A673 (cell line): ENCODE measurements around the gene PLCD1.

Experiments used
- EZH2 ChIP-seq: fragments of 200-600 bp; sonication (generic); IDR thresholded peaks from 2 replicates; pipeline ENCODE4 v1.6.1; 2017; ENCODE audit warnings: borderline replicate concordance, low read depth, mild to moderate bottlenecking, mixed read lengths, antibody characterized with exemption, low read length; ENCODE audit not compliant: poor library complexity, severe bottlenecking
- TF ChIP-seq, protein P1 (sequence below): fragments of 300-800, 200-600 bp; sonication (generic); conservative IDR thresholded peaks from 2 replicates; pipeline ENCODE4 v1.5.1; 2017; ENCODE audit warnings: low read depth, mild to moderate bottlenecking, antibody characterized with exemption, low read length, moderate library complexity, mixed read lengths

DNA sequence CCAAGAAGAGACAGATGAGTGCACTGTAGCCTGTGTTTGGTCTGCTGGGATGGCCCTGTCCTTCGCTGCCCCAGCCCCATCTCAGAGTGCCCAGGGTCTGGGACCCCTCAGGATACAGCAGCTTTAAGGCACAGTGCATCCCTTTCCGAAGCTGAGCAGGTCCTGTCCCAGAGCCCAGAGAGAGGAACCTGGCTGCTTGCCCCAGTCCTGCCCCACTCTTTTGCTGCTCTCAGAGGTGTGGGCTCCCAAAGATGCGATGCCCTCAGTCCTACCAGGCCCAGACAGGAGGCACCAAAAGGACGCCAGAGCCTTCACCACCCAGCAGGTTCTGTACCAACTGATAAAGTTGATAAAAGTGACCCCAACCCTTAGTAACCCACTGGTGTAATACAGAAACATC lies 8.2 kb downstream of the PLCD1 start:
- TF ChIP-seq, protein P1, sequence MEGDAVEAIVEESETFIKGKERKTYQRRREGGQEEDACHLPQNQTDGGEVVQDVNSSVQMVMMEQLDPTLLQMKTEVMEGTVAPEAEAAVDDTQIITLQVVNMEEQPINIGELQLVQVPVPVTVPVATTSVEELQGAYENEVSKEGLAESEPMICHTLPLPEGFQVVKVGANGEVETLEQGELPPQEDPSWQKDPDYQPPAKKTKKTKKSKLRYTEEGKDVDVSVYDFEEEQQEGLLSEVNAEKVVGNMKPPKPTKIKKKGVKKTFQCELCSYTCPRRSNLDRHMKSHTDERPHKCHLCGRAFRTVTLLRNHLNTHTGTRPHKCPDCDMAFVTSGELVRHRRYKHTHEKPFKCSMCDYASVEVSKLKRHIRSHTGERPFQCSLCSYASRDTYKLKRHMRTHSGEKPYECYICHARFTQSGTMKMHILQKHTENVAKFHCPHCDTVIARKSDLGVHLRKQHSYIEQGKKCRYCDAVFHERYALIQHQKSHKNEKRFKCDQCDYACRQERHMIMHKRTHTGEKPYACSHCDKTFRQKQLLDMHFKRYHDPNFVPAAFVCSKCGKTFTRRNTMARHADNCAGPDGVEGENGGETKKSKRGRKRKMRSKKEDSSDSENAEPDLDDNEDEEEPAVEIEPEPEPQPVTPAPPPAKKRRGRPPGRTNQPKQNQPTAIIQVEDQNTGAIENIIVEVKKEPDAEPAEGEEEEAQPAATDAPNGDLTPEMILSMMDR, result no peak
- TF ChIP-seq EZH2, result no peak
